KBM-7 (cell line): Measurements from ENCODE around the gene RAB7B.

ENCODE experiments used
- DNase-seq: peaks from one replicate; pipeline ENCODE4 v3.0.0-alpha.2; 2015
- in situ Hi-C: fragments of 300-500 bp; cut with MboI; formaldehyde crosslinking; loops from 2 replicates; pipeline ENCODE4 v1.14.3; 2020; ENCODE audit warnings: low sequenced_read_pairs, low pct_unique_long_range_greater_than_20kb, mixed read lengths

The RAB7B gene

GRCh38 chr1:206025283-206025820 is 22.2 kb upstream of the RAB7B start:
- in situ Hi-C loops, result no loop called here
- no peak for DNase-seq

GRCh38 chr1:206023695-206024094 is 20.5 kb upstream of the RAB7B start, which contains the start of gene CTSE:
Gene CTSE (minus strand): TSS chr1:206023895. CDS start chr1:206023791, 104 bp downstream.
- DNase-seq, result no peak
- in situ Hi-C loops, result no loop called here

GRCh38 chr1:206022766-206023165 is 19.6 kb upstream of the RAB7B start:
- DNase-seq, result no peak
- in situ Hi-C loops, result no loop called here

- no peak for DNase-seq
- in situ Hi-C loops, result no loop called here
Measured at GRCh38 chr1:206021626-206022365, 18.6 kb upstream of the RAB7B start.

GRCh38 chr1:206021008-206021625 is 17.9 kb upstream of the RAB7B start:
- in situ Hi-C loops, result no loop called here
- no peak for DNase-seq

GRCh38 chr1:206020393-206021007 is 17.3 kb upstream of the RAB7B start:
- DNase-seq, result no peak
- in situ Hi-C loops, result no loop called here

- in situ Hi-C loops, result no loop called here
- no peak for DNase-seq
Measured at GRCh38 chr1:206015071-206015470, 11.9 kb upstream of the RAB7B start.

- DNase-seq, result no peak
- in situ Hi-C loops, result no loop called here
Measured at GRCh38 chr1:206014601-206015000, 11.4 kb upstream of the RAB7B start.

GRCh38 chr1:206013026-206013795 is 10.0 kb upstream of the RAB7B start:
- in situ Hi-C loops, result no loop called here
- DNase-seq, result peak; percentile 39

GRCh38 chr1:206012086-206012859 is 9.1 kb upstream of the RAB7B start:
- in situ Hi-C loops, result no loop called here
- peak; percentile 100 for DNase-seq

GRCh38 chr1:206011057-206011456 is 7.9 kb upstream of the RAB7B start:
- in situ Hi-C loops, result no loop called here
- DNase-seq, result no peak

- no peak for DNase-seq
- in situ Hi-C loops, result no loop called here
Measured at GRCh38 chr1:206010060-206010459, 6.9 kb upstream of the RAB7B start.

- in situ Hi-C loops, result no loop called here
- DNase-seq, result no peak
Measured at GRCh38 chr1:206006946-206007345, 3.8 kb upstream of the RAB7B start.

- in situ Hi-C loops, result no loop called here
- peak; percentile 43 for DNase-seq
Measured at GRCh38 chr1:206005778-206006180, 2.6 kb upstream of the RAB7B start.

- no peak for DNase-seq
- in situ Hi-C loops, result no loop called here
Measured at GRCh38 chr1:206005234-206005633, 2.0 kb upstream of the RAB7B start.

- DNase-seq, result peak; percentile 30
- in situ Hi-C loops, result no loop called here
Measured at GRCh38 chr1:206004826-206005225, 1.6 kb upstream of the RAB7B start.

GRCh38 chr1:206003854-206004800 is 932 bp upstream of the RAB7B start:
- DNase-seq, result no peak
- in situ Hi-C loops, result no loop called here

GRCh38 chr1:206002160-206002559 is 1.0 kb downstream of the RAB7B start:
- in situ Hi-C loops, result no loop called here

More at GRCh38 chr1:206002160-206002559, 1.0 kb downstream of the RAB7B start:
- DNase-seq, result no peak
